ENCODE data around the gene MPZL1. TPM values are rescaled to one million over a fixed set of nuclear protein-coding genes. Genes with fewer than 3 reads are reported as not detected.

MPZL1 gene
- polyA plus RNA-seq, 2 of the 4 experiments (the other 2 are of a cell fraction), result 92.6 to 178 TPM

- TF ChIP-seq REST (IDR thresholded peaks at IDR 0.05) (no peak), POLR2AphosphoS2 (conservative IDR thresholded peaks at IDR 0.05; ENCODE audit: low read length) (no peak), NPAS2 (CRISPR knock-in tag; IDR thresholded peaks at IDR 0.05; ENCODE audit: borderline replicate concordance) (no peak)
Measured at GRCh38 chr1:167762061-167762746, 40.4 kb downstream of the MPZL1 start (continued).

GRCh38 chr1:167763525-167764220 is 41.9 kb downstream of the MPZL1 start:
- no peak for TF ChIP-seq HOXB13 (CRISPR knock-in tag; IDR thresholded peaks at IDR 0.05; ENCODE audit: low read depth)
- no peak for TF ChIP-seq NPAS2 (CRISPR knock-in tag; IDR thresholded peaks at IDR 0.05; ENCODE audit: borderline replicate concordance)
- TF ChIP-seq CTCF (IDR thresholded peaks at IDR 0.05), result no peak
- TF ChIP-seq JUNB (IDR thresholded peaks at IDR 0.05), result no peak
- TF ChIP-seq ESRRA (IDR thresholded peaks at IDR 0.05; ENCODE audit: borderline replicate concordance, low read length), result no peak
- no peak for TF ChIP-seq MAFK (IDR thresholded peaks at IDR 0.05; ENCODE audit: partially characterized antibody)
- TF ChIP-seq CBX2 (IDR thresholded peaks at IDR 0.05; ENCODE audit: borderline replicate concordance, low read depth), result no peak
- no peak for TF ChIP-seq RNF2 (IDR thresholded peaks at IDR 0.05; ENCODE audit: borderline replicate concordance, low read depth)
- TF ChIP-seq BCL3 (IDR thresholded peaks at IDR 0.05), result no peak
- no peak for TF ChIP-seq ZNF302 (CRISPR knock-in tag; IDR thresholded peaks at IDR 0.05)
- no peak for TF ChIP-seq SREBF2 (IDR thresholded peaks at IDR 0.05)
- no peak for TF ChIP-seq ZSCAN20 (CRISPR knock-in tag; IDR thresholded peaks at IDR 0.05)
- TF ChIP-seq PHF8 (IDR thresholded peaks at IDR 0.05; ENCODE audit: borderline replicate concordance, low read depth), result no peak
- TF ChIP-seq MAX (IDR thresholded peaks at IDR 0.05), result no peak
- TF ChIP-seq TP53 (CRISPR knock-in tag; IDR thresholded peaks at IDR 0.05), result no peak
- no peak for TF ChIP-seq SMC3 (IDR thresholded peaks at IDR 0.05)
- no peak for TF ChIP-seq E2F6 (IDR thresholded peaks at IDR 0.05; ENCODE audit: borderline replicate concordance, low read depth)
- no peak for TF ChIP-seq RFX5 (IDR thresholded peaks at IDR 0.05)
- DNase-seq (ENCODE audit: low read depth in 1 of 2, low spot score in 1 of 2), result no peak
- Histone ChIP-seq H3K4me1 (0 out of 3 replicates have a peak, but pooled peaks cover 5% of the 10 kb centered on the region), H3K27ac (no peak overlapping the region), H3K4me2 (no peak overlapping the region), H3K4me3 (no peak overlapping the region), H3K9me3 (no peaks in the 10 kb centered on the region)
- WGBS (ENCODE audit: missing lambda C conversion rate), result 77% methylated on average over 5 of the region's 5 CpGs
- ATAC-seq, result no peak
- ChIA-PET POLR2A (no interaction called here), CTCF (interaction anchor here (0.7 to 1.1 kb wide), 2 partner anchors 11 to 76 kb away, joined by 3 read pairs; no protein-coding TSS in a partner anchor)
- FAIRE-seq, result no peak

Data from A549 (cell line).